ENCODE results near the gene KRTAP5-4. TPM values are rescaled to one million over a fixed set of nuclear protein-coding genes. Genes with fewer than 3 reads are reported as not detected.

The KRTAP5-4 gene
- total and polyA plus RNA-seq, 2 donors (not counting 1 experiment from before 2014, with no cell fraction given) = not detected

GRCh38 chr11:1639666-1640065 lies 17.7 kb upstream of the KRTAP5-4 start:
- Mint-ChIP-seq H3K9me3 (ENCODE audit: insufficient read depth) (no peaks in the 10 kb centered on the region), H3K4me3 (no peak overlapping the region), H3K27ac (no peak overlapping the region), H3K4me1 (no peaks in the 10 kb centered on the region), H3K27me3 (peaks cover 28% of the 10 kb centered on the region)
- Histone ChIP-seq H3K4me1 (ENCODE audit: control insufficient read depth in 2 of 2, insufficient read depth in 2 of 2, low read length in 2 of 2) (no peaks in the 10 kb centered on the region), H2AFZ (ENCODE audit: insufficient read depth, low read depth, low read length, poor library complexity, severe bottlenecking) (no peak overlapping the region), H3K36me3 (replicated peaks in 1 of 2; ENCODE audit: control extremely low read depth in 1 of 2, control insufficient read depth in 1 of 2, extremely low read depth in 1 of 2, insufficient read depth in 2 of 2, low read length in 1 of 2) (no peaks in the 10 kb centered on the region), H4K20me1 (ENCODE audit: control insufficient read depth, insufficient read depth, low read length, poor library complexity, severe bottlenecking) (no peaks in the 10 kb centered on the region), H3K27me3 (replicated peaks in 1 of 4; ENCODE audit: control extremely low read depth in 1 of 4, control insufficient read depth in 3 of 4, insufficient read depth in 4 of 4, low read length in 3 of 4) (peaks cover 0 to 21% (median 2%) of the 10 kb centered on the region in 4 experiments), H3K4me2 (replicated peaks; ENCODE audit: low read depth, low read length, poor library complexity, severe bottlenecking) (no peak overlapping the region), H3K79me2 (ENCODE audit: control insufficient read depth, insufficient read depth, low read length) (no peaks in the 10 kb centered on the region), H3K27ac (ENCODE audit: low read length in 2 of 2) (no peak overlapping the region), H3K9ac (ENCODE audit: low read length) (no peak overlapping the region), H3K9me3 (ENCODE audit: control extremely low read depth in 1 of 3, control insufficient read depth in 2 of 3, insufficient read depth in 1 of 3, low read length in 2 of 3) (no peaks in the 10 kb centered on the region), H3K4me3 (ENCODE audit: control extremely low read depth in 1 of 5, extremely low read depth in 1 of 5, insufficient read depth in 1 of 5, low read depth in 2 of 5, low read length in 4 of 5) (no peak overlapping the region)
- CTCF ChIA-PET = interaction anchor here (0.8 to 2.6 kb wide), 11 partner anchors 8 to 511 kb away, joined by 3 to 18 read pairs (median 3); partner anchors contain the start of gene KRTAP5-2
- TF ChIP-seq CTCF (IDR thresholded peaks at IDR 0.05) (no peak), EZH2 (IDR thresholded peaks at IDR 0.05; ENCODE audit: borderline replicate concordance, insufficient read depth, low read depth, low read length, poor library complexity, severe bottlenecking) (no peak)
- 79% methylated on average over 15 of the region's 15 CpGs for WGBS (ENCODE audit: insufficient coverage)
- POLR2A ChIA-PET = no interaction called here
- ATAC-seq (ENCODE audit: low read depth) (no peak), DNase-seq (no peak)
- intact Hi-C loops (cut with micrococcal nuclease) = no loop called here

- no peak for DNase-seq
- Histone ChIP-seq H3K27ac (ENCODE audit: low read length in 2 of 2) (no peak overlapping the region), H3K9ac (ENCODE audit: low read length) (no peak overlapping the region), H3K36me3 (replicated peaks in 1 of 2; ENCODE audit: control extremely low read depth in 1 of 2, control insufficient read depth in 1 of 2, extremely low read depth in 1 of 2, insufficient read depth in 2 of 2, low read length in 1 of 2) (no peaks in the 10 kb centered on the region), H3K79me2 (ENCODE audit: control insufficient read depth, insufficient read depth, low read length) (no peaks in the 10 kb centered on the region), H3K4me3 (ENCODE audit: control extremely low read depth in 1 of 5, extremely low read depth in 1 of 5, insufficient read depth in 1 of 5, low read depth in 2 of 5, low read length in 4 of 5) (no peak overlapping the region), H3K4me1 (ENCODE audit: control insufficient read depth in 2 of 2, insufficient read depth in 2 of 2, low read length in 2 of 2) (no peaks in the 10 kb centered on the region), H4K20me1 (ENCODE audit: control insufficient read depth, insufficient read depth, low read length, poor library complexity, severe bottlenecking) (no peaks in the 10 kb centered on the region), H3K27me3 (replicated peaks in 1 of 4; ENCODE audit: control extremely low read depth in 1 of 4, control insufficient read depth in 3 of 4, insufficient read depth in 4 of 4, low read length in 3 of 4) (peaks cover 0 to 21% (median 2%) of the 10 kb centered on the region in 4 experiments), H3K9me3 (ENCODE audit: control extremely low read depth in 1 of 3, control insufficient read depth in 2 of 3, insufficient read depth in 1 of 3, low read length in 2 of 3) (no peaks in the 10 kb centered on the region), H2AFZ (ENCODE audit: insufficient read depth, low read depth, low read length, poor library complexity, severe bottlenecking) (no peak overlapping the region), H3K4me2 (replicated peaks; ENCODE audit: low read depth, low read length, poor library complexity, severe bottlenecking) (no peak overlapping the region)
- ATAC-seq (ENCODE audit: low read depth) = no peak
- H3K4me1 Mint-ChIP-seq = no peaks in the 10 kb centered on the region
- H3K27ac Mint-ChIP-seq = no peak overlapping the region
- ChIA-PET POLR2A (no interaction called here), CTCF (interaction anchor here (0.8 to 2.6 kb wide), 9 partner anchors 8 to 512 kb away, joined by 3 to 18 read pairs (median 6); partner anchors contain the start of gene KRTAP5-2)
- 75% methylated on average over 9 of the region's 18 CpGs for WGBS (ENCODE audit: insufficient coverage)
- TF ChIP-seq CTCF (IDR thresholded peaks at IDR 0.05) = no peak
- TF ChIP-seq EZH2 (IDR thresholded peaks at IDR 0.05; ENCODE audit: borderline replicate concordance, insufficient read depth, low read depth, low read length, poor library complexity, severe bottlenecking) = no peak
- no peaks in the 10 kb centered on the region for H3K9me3 Mint-ChIP-seq (ENCODE audit: insufficient read depth)
- H3K4me3 Mint-ChIP-seq = no peak overlapping the region
- H3K27me3 Mint-ChIP-seq = peaks cover 24% of the 10 kb centered on the region
- intact Hi-C loops (cut with micrococcal nuclease) = no loop called here
These were observed 17.2 kb upstream of the KRTAP5-4 start for GRCh38 chr11:1639102-1639620.

All from B cell (primary cell).